ENCODE data around the gene VMP1.
"Not testable (repeated sequence)": the region's sequence is repeated elsewhere in the genome, so short reads cannot be mapped to it uniquely, and the experiment has no call there.

VMP1 gene

GRCh38 chr17:59842901-59843652 lies 135.6 kb downstream of the VMP1 start:
- DNase-seq = no peak

DNA sequence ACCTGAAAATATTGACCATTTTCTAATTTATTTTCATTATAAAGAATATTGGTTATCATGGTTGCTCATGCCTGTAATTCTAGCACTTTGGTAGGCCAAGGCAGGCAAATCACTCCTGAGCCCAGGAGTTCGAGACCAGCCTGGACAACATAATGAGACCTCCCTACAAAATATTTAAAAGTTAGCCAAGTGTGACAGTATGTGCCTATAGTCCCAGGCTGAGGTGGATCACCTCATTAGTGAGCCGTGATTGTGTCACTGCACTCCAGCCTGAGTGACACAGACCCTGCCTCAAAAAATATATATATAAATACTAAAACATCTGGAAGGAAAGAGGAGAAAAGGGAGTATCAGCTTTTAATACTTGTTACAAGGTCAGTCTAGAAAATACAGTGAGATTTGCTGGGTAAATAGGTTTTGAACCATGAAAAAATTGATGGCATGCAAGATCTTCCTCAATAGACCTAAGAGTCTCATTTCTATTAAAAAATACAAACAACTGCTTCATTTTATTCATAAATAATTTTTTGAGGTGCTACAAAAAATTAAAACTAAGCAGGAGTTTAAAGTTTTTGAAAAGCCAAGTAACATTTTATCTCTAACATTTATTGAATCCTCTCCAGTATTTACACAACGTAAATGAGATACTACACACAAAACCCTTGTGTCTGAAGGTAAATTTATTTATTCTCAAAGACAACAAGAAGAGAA lies 137.6 kb downstream of the VMP1 start:
- no peak for DNase-seq

DNA sequence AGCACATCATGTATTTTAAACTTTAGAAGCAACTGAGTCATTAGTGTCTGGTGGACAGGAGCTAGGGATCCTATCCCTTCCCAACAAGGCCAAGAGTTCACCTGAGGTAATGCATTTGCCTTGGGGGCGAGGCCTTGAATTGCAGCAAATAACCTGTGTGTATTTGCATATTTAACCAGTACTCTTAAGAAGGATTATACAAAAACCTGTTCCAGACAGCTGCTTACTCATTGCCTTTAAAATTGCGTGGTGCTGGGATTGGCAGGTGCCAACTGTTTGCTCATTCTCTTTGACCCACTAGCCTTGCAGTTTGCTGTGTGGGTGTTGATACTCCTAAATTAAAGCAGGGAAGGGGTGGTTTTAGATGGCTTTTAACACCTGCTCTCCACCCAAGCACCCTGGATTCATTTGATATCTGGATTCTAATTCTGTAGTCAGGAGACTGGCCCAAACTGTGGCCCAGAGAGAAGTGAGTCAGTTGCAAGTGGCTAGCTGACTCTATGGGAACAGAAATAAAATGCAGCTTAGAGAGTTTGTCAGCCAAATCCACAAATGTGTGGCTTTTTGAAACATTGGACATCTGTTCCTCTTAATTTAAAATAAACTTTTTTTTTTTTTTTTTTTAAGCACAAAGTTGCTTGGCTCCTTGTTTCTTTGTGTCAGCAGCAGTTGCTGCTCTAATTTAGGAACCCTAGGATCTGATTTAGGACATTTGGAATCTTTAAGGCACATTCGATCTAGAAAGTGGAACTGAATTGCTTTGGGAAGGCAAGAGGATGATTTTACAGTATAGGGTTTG lies 138.3 kb downstream of the VMP1 start:
- DNase-seq = no peak

- DNase-seq = no peak
These were observed 139.1 kb downstream of the VMP1 start for GRCh38 chr17:59846394-59847165.

GRCh38 chr17:59848385-59848668 lies 140.9 kb downstream of the VMP1 start:
- no peak for DNase-seq

GRCh38 chr17:59848778-59849177 lies 141.3 kb downstream of the VMP1 start:
- DNase-seq = no peak

DNA sequence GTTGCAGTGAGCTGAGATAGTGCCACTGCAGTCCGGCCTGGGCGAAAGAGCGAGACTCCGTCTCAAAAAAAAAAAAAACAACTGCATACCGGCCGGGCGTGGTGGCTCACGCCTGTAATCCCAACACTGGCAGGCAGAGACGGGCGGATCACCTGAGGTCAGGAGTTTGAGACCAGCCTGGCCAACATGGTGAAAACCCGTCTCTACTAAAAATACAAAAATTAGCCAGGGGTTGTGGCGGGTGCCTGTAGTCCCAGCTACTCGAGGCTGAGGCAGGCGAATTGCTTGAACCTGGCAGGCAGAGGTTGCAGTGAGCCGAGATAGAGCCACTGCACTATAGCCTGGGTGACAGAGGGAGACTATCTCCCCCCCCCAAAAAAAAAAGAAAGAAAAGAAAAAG lies 142.9 kb downstream of the VMP1 start:
- DNase-seq = not testable (repeated sequence)

- no peak for DNase-seq
These were observed 144.3 kb downstream of the VMP1 start for GRCh38 chr17:59851439-59852375.

DNA sequence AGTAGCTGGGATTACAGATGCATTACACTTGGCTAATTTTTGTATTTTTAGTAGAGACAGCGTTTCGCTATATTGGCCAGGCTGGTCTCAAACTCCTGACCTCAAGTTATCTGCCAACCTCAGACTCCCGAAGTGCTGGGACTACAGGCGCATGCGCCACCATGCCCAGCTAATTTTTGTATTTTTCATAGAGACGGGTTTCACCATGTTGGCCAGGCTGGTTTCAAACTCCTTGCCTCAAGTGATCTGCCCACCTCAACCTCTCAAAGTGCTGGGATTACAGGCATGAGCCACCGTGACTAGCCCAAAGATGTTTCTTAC lies 145.4 kb downstream of the VMP1 start:
- not testable (repeated sequence) for DNase-seq

DNA sequence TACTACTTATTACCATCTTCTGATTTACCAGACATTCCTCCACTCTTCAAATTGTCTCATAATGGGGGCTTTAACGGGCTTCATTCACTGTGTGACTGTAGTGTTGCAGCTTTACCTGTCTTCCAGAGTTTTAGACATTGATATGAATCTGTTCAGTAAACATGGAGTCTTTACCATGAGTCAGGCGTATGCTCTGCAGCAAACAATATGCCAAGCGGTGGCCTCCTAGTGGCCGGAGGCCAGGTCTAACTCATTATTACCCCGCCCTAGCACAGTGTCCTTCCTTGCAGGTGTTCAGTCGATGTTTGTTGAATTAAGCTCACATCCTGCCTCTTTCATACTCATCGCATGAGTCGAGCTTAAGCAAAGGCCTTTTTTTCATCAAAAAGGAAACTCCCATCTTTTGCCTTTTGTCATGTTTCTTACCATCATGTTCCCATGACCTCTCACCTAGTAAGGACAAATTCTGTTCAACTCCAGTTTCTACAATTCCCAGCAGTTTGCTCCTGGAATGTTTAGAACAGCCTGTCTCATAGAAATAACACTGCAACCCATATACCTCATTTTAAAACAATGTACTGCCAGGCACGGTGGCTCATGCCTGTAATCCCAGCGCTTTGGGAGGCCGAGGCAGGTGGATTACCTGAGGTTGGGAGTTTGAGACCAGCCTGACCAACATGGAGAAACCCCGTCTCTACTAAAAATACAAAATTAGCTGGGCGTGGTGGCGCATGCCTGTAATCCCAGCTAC lies 145.9 kb downstream of the VMP1 start:
- no peak for DNase-seq

DNA sequence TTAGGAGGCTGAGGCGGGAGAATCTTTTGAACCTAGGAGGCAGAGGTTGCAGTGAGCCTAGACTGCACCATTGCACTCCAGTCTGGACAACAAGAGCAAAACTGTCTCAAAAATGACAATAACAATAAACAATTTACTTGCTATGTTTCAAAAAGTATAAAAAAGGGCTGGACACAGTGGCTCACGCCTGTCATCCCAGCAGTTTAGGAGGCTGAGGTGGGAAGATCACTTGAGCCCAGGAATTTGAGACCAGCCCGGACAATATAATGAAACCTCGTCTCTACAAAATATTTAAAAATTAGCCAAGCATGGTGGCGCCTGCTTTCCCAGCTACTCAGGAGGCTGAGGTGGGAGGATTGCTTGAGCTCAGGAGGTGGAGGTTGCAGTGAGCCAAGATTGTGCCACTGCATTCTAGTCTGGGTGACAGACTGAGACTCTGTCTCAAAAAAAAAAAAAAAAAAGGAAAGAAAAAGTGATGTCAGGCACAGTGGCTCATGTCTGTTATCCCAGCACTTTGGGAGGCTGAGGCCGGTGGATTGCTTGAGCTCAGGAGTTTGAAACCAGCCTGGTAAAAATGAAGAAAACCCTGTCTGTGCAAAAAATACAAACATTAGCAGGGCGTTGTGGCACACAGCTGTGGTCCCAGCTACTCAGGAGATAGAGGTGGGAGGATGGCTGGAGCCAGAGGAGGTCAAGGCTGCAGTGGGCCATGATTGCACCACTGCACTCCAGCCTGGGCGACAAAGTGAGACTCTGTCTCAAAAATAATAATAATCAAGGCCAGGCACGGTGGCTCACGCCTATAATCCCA lies 146.7 kb downstream of the VMP1 start:
- not testable (repeated sequence) for DNase-seq

- DNase-seq = no peak
These were observed 149.7 kb downstream of the VMP1 start for GRCh38 chr17:59856859-59857794.

GRCh38 chr17:59858167-59858816 lies 150.8 kb downstream of the VMP1 start:
- no peak for DNase-seq

- no peak for DNase-seq
These were observed 151.5 kb downstream of the VMP1 start for GRCh38 chr17:59858932-59859331.

DNA sequence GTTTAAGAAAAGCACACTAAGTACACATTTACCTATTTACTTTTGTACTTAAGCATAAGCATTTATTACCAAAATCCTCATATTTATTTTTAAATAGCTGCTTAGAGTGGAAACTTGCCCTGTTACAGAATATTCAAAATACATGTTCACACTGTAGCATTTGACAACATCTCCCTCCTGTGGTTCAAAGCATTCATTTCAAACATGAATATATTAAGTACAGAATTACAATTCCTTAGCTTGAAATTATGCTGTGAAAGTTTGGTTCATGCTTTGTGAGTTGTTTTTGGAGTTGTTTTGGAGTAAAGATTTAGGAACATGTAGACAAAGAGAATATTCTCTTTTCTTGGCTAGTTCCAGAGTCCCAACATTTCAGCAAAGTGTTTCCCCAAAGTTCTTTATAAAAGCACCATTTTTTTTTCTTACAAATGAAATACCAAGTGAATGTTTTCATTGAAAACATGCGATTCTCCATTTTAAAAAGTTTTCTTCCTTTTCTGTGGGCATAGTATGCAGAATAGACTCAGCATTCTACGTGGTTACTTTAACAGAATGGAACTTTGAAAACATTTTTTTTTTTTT lies 152.1 kb downstream of the VMP1 start:
- no peak for DNase-seq

- no peak for DNase-seq
These were observed 156.2 kb downstream of the VMP1 start for GRCh38 chr17:59863616-59864015.

GRCh38 chr17:59869941-59870218 lies 162.4 kb downstream of the VMP1 start:
- no peak for DNase-seq

DNA sequence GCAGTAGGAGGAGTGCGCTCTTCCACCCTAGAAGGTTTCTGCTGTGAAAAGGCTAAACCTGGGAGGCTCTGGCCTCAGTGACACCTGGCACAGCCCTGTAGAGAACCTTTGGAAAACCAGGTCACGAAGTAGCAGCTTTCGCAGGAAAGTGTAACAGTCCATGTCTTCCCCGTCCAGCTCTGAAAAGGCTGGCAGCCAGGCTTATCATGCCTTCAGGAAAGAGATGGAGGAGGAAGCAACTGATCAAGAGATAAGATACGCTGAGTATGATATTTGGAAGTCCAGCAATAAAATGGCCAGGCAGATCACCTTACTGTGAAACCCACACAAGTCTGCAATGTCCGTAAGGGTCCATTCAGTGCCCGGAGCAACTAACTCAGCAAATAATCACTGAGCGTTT lies 163.0 kb downstream of the VMP1 start:
- DNase-seq = no peak

DNA sequence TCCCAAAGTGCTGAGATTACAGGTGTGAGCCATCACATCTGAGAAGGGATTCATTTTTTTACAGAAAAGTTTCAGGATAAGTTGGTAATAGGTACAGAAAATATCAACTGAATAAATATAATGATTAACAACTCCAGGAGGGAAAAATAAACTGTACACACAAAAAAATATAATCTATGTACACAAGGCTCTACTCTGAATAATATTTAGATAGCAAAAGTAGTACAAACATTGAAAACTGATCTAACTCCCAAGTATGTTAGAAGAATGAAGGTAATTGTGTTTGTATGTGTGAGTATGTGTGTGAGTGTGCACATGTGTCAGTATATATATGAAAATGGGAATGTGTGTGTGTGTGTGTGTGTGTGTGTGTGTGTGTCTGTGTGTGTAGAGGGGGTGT lies 164.9 kb downstream of the VMP1 start:
- DNase-seq = no peak

Measured in retina (tissue), 1 donor.